HPDE6-E6E7 (cell line): ENCODE results near the gene PAX5.

Experiments used
- DNase-seq: peaks from one replicate; pipeline ENCODE4 v3.0.0; 2011; ENCODE audit warnings: missing footprints; ENCODE audit errors: extremely low spot score

PAX5 gene

DNA sequence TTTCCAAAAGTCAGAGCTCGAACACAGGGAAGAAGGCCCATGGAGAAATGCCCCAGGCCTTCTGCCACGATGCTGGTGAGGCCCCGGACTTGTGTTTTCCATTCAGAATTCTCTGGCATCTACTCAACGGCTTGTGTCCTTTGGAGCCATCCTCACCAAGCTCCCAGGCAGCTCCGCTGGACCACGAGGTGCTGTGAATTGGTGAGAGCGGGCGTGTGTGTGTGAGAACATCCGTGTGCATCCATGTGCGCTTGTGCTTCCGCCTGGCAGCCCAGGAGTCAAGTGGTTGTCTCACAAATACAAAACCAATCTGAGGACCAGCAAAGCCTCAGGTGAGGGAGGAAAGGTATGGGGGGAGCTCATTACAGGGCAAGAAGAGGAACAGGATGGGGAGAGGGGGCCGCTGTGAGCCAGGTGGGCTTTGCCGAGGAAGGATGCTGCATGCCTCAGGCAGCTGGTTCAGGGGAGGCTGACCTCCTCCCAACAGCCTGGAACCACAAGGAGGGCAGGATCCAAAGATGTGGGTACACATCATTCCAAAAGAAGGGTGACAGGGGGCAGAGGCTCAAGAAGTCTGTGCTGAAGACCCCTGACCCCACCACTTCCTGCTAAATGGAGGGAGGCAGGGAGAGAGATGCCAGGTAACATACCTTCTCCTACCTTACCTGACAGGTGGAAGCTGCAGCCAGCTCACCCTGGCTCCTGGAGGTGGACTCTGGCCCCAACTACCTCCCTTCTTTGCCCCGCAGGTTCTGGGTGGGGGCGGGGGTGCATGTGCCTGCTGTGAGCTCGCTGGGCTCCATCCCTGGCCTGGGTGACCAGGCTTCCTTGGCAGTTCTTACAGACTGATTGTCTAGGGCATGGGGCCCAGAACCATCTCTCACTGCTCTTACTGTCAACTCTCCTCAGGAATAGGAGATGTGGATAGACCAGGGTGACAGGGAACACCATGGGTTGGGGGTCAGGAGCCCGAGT lies 196.3 kb downstream of the PAX5 start:
- no peak for DNase-seq

DNA sequence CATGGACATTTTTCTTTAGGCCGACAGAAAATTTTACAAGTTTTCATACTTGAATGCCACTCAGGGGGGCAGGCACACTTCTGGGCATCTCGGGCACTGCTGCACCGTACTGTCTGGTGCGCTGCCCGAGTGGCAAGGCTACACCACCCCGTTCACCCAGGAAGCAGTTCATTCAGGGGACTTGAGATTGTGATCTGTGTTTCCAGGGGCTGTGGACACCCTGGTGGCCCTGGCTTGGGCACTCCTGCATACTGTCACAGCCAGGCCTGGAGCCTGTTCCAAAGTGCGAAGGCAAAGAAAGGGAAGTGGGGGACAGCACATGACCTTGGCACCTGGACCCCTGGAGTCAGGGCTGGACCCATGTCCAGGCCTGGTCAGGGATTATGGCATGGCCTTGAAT lies 197.6 kb downstream of the PAX5 start:
- no peak for DNase-seq

DNA sequence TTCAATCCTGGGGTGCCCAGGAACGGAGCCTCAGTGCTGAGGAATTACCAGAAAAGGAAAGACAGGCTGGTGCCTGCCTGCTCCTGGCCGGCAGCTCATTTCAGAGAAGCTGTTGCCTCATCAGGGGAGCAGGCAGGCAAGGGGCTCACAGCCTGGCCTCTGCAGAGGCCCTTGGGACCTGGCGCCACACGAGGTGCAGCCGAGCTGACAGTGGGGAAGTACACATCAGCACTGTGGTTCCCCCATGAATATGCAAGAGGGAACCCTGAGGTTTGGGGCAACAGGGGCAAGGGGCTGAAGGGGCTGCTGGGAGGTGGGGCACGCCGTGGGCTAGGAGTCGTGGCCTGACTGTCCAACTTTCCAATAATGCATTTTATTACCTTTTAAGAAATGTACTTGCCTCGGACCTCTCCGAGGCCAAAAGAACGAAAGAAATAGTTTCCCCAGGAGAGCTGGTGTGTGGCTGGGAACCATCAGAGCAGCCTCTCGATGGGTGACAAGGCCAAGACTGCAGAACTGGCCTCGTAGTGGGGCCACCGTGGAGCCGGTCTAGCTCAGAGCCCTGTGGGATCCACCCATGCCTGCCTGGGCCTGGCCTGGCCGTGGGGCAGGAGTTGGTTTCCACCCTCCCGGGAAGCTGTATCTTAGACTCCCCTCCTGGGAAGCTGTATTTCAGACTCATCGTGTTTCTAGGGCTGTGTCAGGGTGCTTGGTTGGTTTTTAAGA lies 198.6 kb downstream of the PAX5 start:
- no peak for DNase-seq

DNA sequence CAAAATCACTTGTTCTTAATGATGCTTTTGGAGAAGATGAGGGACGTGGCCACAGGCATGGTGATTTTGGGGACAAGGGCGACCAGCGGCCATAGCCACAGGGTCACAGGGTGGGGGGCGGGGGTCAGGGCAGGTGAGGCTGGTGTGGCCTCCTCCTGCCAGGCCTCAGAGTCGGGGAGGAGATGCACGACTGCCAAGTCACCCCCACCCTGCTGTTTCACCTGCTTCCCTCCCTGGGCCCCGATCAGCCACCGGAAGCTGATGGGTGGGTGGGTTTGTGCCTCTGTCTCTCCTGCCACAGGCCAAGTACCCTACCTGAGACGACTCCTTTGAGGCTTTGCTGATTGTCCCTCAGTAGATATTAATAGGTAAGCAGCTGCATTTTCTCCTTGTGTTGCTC lies 199.3 kb downstream of the PAX5 start:
- DNase-seq, result no peak

DNA sequence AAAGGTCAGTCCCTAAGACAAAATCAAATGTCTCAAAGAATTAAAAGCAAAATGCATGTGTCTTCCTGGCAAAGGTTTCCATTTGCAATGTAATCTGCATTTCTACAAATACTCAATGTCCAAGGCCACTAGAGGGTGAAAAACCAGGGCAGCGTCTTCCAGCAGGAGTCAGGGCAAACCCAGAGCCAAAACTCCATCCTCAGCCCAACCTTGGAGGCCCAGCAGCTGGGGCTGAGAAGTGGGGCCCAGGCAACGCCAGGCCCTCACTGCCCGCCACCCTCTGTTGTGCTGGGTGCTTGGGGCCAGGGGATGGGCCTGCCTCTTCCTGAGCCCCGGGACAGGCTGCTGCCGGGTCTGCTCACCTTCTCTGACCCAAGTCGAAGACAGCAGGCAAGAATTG lies 200.1 kb downstream of the PAX5 start:
- no peak for DNase-seq

DNA sequence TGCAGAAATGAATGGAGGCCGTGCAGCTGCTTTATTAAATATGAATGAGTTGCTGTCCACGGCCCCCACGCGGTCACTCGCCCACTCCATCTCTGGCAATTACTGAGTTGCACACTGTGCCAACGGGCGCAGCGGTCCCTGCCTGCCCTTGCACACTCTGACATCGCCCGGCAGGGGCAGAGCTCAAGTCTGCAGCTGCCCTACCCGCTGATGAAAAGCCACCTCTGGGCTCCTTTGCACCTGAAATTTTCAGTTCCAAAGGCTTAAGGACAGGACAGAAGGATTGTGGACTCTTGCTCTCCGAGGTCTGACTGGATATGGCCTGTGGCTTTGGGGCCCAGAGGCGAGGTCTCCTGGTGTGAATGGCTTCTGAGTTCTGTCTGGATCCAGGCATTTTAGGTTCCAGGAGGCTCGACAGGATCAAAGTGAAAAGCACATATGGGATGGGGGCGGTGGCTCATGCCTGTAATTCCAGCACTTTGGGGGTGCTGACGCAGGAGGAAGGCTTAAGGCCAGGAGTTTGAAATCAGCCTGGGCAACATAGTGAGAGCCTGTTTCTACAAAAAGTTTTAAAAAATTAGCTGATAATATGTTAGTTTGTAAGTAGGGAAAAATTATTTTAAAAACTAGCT lies 201.8 kb downstream of the PAX5 start:
- DNase-seq, result no peak

DNA sequence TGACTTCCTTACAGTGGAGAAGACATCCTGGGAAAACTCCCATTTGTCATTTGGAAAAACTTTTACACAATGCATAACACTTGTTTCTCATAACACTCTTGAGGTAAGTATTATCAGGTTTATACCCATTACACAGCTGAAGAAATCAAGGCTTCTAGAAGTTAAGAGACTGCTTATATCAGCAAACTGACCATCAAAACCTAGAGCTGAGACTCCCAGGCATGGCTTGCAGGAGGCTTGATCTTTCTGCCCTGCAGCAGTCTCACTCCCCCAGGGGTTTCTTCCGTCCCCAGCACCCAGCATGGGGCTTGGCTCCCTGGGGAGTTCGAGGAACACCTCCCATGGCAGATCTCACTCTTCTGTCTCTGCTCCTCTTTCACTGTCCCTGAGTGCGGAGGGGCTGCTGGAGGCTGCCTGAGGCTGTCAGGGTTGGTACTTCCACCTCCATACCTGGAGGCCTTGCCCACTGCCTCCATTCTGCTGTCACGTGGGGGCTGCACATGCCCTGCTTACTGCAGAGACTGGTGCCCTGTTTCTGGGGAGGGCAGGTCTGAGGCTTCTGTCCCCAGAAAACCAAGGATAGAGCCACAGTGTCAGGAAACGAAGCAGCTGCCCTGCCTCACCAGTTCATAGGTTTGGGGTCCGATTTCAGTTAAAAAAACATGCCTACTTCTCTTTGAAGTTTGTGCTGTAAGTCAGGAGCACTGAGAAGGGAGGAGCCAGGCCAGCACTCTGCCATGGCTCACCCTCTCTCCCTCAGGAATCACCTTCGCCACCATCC lies 202.5 kb downstream of the PAX5 start:
- DNase-seq, result no peak

DNA sequence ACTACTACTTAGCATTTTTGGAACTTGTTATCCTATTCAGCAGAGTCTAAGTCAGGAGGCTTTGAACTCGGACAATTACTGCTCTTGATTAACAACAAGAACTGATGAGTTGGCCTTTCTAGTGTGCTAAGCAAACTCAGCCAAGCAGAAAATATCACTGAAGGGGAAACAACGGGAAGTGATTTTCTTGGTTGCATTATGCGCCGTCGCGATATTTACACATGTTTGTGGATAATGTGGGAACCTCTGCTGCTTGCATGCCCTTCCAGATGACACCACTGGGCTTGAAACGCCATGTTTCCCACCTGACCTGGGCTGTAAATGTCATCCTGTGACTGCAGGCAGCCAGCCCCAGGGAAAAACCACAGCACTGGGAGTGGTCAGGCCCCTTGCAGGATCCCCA lies 205.5 kb downstream of the PAX5 start:
- no peak for DNase-seq

DNA sequence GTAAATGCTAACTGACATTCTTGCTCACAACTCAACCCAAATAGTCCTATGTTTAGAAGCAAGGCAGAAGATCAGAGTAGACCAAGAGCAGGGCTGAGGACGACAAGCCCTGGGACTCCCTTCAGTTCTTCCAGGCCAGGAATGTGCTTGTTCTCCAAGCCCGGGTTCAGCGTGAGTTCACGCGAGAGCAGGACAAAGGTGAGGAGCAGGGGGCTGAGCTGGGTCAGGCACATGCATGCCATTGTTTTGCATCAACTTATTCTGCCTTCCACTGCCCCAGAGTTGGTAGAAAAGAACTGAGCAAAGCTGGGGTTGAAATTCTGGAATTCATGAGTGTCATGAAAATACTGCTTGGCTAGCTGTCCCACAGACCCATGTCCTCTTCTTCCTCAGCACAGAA lies 206.5 kb downstream of the PAX5 start:
- DNase-seq, result no peak

DNA sequence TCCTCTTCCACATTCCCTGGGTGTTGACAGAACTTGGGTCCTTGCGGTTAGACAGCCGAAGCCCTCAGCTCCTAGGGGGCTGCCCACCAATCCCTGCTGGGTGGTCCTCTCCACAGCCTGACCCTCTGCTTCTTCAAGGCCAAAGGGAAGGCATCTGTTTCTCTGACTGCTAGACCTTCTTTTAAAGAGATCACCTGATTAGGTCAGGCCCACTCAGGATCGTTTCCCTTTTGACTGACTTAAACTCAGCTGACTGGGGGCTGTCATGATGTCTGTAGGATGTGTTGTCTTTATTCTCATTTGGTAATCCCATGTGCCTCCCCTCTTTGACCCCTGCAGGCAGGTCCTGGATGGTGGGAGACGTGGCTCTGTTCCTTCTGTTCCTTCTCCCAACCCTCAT lies 207.5 kb downstream of the PAX5 start:
- DNase-seq, result no peak

DNA sequence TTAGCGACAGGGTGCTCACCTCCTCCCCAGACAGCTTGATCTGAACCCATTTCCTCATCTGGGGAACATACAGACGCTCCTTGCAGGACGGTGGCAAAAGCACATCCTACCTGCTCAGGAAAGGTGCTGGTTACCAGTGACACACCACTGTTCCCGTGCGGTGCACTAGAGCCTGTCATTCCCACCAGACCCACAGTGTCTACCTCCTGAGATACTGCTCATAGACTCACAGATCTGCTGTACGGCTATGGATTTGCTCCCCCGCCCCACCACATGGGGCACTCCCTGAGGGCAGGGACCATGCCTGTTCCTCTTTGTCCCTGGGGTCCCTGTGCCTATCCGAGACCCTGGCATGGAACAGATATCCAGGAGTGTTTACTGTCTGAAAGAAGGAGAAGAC lies 208.9 kb downstream of the PAX5 start:
- no peak for DNase-seq

DNA sequence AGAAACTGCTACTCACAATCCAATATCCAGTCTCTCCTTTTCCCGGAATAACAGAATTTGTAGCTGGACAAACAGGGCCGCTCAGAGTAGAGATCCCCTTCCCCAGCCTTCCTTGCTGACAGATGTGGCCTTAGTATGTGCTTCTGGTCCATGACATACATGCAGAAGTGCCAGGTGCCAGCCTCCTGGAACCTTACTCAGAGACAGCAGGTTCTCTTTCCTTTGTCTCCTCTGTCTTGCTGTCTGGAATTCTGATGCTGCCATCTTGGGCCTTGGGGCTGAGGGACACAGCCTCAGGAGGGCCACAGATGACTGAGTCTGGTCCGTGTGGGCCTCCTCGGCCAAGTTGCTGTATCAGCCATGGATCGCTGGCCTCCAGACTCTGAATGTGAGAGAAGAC lies 210.1 kb downstream of the PAX5 start:
- DNase-seq, result no peak

DNA sequence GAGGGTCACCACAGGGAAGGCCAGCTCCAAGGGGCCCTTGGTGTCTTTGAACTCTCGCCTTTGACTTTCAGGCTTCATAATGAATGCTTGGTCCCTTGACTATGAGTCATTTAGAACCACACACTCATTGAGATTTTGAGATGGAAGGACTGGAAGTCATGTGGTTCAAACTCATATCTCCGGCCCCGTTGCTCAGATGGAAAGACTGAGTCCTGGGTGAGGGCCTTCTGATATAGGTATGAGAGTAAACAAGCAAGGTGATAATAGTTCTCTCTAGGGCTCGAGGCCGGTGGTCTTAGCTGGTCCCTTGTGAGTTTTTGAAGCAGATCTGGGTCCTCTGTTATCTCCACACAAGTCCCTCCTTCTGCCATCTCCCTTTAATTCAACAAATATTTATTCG lies 210.6 kb downstream of the PAX5 start:
- DNase-seq, result no peak

DNA sequence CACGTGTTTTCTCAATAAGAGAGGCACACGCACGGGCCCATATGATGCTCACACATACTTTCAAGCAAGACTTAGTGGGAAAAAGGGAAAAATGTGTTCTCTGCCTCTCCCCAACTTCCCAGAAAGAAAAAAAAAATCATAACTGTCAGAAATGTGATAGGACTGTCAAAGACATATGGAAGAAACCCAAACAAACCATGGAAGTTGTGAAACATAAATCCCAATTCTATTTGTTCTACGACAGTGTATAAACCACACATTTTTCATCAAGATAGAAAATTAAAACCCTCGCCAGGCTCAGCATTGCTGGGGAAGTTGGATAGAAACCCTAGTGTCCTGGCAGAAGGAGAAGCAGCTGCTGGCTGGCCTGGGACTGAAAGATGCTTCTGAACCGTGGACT lies 211.9 kb downstream of the PAX5 start:
- no peak for DNase-seq

DNA sequence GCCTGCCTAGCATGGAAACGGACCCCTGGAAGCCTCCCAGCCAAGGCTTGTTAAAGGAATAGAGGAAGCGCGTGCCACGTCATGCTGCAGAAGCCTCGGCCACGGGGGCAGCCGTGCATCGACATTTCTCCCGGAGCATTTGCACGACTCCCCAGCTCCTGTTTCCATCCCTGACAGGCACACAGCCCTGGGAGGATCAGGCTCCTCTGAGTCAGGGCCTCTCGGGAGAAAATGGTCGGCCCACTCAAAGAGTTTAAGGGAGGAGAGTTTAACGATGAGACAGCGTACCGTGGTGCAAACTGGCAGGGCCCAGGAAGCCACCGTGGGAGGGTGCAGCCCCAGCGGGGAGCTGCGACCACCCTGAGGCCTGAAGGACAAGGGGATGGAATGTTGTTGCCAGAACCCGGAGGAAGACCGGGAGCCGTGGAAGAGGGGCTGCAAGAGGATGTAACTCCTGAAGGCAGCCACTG lies 213.6 kb downstream of the PAX5 start:
- DNase-seq, result no peak

DNA sequence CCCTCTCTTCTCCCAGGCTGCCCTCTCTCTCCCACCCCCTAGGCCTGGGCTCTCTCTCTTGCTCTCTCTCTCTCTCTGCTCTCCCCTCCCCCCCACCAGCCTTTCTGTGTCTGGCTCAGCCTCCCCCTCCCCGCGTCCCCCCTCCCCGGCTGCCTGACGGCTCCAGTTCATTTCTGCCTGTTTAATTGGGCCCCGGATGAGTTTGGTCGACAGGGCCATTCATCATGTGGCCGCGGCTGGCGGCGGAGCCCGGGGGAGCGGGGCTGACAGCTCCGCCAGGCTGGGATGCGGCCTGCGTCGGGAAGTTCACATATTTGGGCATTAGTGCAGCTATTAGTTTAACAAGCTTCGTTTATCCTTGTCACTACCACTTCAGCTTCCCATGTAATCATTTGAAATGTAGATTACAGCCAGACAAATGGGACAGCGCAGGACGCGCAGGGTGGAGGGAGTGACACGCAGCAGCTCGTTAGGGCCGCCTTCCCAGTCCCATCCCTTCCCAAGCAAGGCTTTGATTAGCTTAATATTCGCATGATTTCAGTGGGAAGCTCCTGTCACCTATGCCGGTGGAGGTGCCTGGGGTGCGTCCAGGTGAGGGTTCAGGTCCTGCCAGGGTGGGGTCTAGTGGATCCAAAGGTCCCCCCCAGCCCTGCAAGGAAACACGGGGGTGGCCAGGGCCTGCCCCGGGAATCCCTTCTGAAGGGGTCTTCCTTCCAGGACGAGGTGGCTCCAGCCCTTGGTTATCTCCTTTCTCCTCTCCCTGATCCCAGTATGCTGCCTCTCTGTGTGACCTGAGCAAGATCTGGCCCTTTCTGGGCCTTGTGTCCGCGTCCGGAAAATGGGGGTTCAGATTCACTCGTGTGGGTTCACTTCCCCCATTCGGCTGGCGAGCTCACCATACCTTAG lies 214.8 kb downstream of the PAX5 start:
- no peak for DNase-seq

DNA sequence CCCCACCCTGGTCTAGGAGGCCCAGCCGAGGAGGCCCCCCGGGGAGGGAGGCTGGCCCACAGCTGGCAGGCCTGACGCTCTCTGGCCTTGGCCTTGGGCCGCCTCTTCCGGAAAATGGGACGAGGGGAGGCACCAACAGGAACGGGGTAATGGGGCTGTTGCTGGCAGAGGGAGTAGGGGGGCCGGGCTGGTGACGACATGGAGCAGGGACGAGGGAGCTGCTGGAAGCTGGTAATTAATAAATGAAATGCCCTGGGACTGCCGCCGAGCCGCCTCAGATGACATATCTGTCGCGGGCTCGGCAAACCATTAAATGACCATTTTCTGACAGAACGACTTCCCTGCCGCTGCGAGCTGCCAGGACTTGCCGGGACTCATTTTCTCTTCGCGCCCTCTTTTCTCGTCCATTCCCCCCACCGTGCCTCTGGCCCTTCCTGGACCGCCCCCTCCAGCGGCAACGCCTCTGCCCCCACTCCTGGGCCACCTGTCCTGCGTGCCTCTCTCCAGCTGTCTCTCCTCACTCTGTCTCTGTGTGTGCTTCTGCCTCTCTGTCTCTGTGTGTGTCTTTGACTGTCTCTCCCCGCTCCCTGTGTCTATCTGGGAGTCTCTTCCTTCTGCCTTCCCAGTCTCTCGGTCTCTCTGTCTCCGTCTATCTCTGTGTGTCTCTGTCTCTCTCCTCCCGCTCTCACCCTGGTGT lies 215.7 kb downstream of the PAX5 start:
- no peak for DNase-seq

DNA sequence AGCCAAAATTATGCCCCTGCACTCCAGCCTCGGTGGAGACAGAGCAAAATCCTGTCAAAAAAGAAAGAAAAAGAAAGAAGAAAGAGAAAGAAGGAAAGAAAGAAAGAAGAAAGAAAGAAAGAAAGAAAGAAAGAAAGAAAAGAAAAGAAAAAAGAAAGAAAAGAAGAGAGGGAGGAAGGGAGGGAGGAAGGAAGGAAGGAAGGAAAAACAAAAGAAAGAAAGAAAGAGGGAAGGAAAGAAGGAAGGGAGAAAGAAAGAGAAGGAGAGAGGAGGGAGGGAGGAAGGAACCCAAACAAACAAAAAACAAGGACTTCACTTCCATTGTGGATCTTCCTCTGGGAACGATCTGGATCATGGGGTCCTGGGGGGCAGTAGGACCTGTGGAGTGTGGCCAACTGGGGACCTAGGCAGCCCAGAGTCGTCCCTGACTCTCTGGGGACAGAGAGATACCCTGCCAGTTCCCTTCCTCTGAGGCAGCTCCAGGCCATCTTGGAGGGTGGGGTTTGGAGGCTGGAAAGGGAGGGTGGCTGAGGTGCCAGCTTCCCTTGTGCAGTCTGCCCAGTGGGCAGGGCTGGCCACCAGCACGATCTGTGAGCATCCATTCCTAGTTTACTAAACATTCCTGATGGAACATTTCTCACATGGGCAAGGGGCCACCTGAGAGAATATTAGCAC lies 216.8 kb downstream of the PAX5 start:
- DNase-seq, result no peak

DNA sequence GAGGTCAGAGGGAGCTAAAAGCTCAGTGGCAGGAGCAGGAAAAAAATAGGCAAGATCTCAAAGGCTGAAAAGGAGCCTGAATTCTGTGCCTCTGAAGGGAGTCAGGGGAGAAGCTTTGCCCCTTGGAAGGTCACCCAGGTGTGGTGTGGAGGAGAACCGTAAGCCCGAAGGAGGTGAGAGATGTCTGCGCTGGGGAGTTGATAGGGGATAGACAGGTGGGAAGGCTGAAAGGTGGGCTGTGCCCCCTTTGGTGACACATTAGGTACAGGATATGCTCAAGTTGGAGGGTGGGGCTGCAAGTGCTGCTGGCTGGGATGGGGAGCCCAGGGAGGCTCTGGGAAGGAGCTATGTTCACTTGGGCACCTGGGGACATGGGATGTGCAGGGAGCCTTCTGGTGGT lies 217.7 kb downstream of the PAX5 start:
- DNase-seq, result no peak
